Fibroblast of skin of abdomen (primary cell): ENCODE results near the gene BPTF.
A peak's percentile ranks its signal among the peaks of the same experiment; 100 is the strongest.
"Not testable (repeated sequence)": the region's sequence is repeated elsewhere in the genome, so short reads cannot be mapped to it uniquely, and the experiment has no call there.

Source experiments
- DNase-seq: peaks from one replicate; pipeline ENCODE4 v3.0.0-alpha.2; 2013

Gene BPTF

GRCh38 chr17:67980883-67981282, 155.6 kb downstream of the BPTF start:
- DNase-seq = not testable (repeated sequence)

- no peak for DNase-seq
Observed at GRCh38 chr17:67982034-67982640, 156.8 kb downstream of the BPTF start.

GRCh38 chr17:67982686-67983382, 157.5 kb downstream of the BPTF start:
- no peak for DNase-seq

- DNase-seq = no peak
Observed at GRCh38 chr17:67983383-67983688, 158.0 kb downstream of the BPTF start.

- DNase-seq = no peak
Observed at GRCh38 chr17:67990909-67991308, 165.6 kb downstream of the BPTF start.

GRCh38 chr17:67992548-67993152, 167.3 kb downstream of the BPTF start:
- DNase-seq = no peak

- peak; percentile 90 for DNase-seq
Observed at GRCh38 chr17:67993153-67993997, 168.1 kb downstream of the BPTF start.

- DNase-seq = no peak
Observed at GRCh38 chr17:67993998-67994361, 168.7 kb downstream of the BPTF start.

- DNase-seq = peak; percentile 47
Observed at GRCh38 chr17:67994817-67995569, 169.7 kb downstream of the BPTF start.

GRCh38 chr17:67995570-67996263, 170.4 kb downstream of the BPTF start:
- no peak for DNase-seq

- peak; percentile 29 for DNase-seq
Observed at GRCh38 chr17:67996301-67997171, 171.2 kb downstream of the BPTF start, which contains the start of gene C17orf58. Gene C17orf58 (minus strand): TSS chr17:67996469. CDS start chr17:67996198, 271 bp downstream.

- peak; percentile 25 for DNase-seq
Observed at GRCh38 chr17:67998466-67998865, 173.2 kb downstream of the BPTF start.

- DNase-seq = no peak
Observed at GRCh38 chr17:67999291-67999911, 174.1 kb downstream of the BPTF start.

GRCh38 chr17:68004201-68004600, 178.9 kb downstream of the BPTF start:
- DNase-seq = no peak

- DNase-seq = no peak
Observed at GRCh38 chr17:68006797-68007196, 181.5 kb downstream of the BPTF start.

GRCh38 chr17:68011199-68011665, 185.9 kb downstream of the BPTF start:
- no peak for DNase-seq

GRCh38 chr17:68013385-68013784, 188.1 kb downstream of the BPTF start:
- DNase-seq = no peak

- DNase-seq = no peak
Observed at GRCh38 chr17:68015081-68015723, 189.9 kb downstream of the BPTF start.

- no peak for DNase-seq
Observed at GRCh38 chr17:68016838-68017237, 191.5 kb downstream of the BPTF start.

- DNase-seq = not testable (repeated sequence)
Observed at GRCh38 chr17:68018493-68018892, 193.2 kb downstream of the BPTF start.
